ENCODE data around the gene BHLHE23.

Gene BHLHE23

GRCh38 chr20:63025534-63026331 lies 19.0 kb upstream of the BHLHE23 start:
- no peak for DNase-seq (ENCODE audit: low read depth)

DNA sequence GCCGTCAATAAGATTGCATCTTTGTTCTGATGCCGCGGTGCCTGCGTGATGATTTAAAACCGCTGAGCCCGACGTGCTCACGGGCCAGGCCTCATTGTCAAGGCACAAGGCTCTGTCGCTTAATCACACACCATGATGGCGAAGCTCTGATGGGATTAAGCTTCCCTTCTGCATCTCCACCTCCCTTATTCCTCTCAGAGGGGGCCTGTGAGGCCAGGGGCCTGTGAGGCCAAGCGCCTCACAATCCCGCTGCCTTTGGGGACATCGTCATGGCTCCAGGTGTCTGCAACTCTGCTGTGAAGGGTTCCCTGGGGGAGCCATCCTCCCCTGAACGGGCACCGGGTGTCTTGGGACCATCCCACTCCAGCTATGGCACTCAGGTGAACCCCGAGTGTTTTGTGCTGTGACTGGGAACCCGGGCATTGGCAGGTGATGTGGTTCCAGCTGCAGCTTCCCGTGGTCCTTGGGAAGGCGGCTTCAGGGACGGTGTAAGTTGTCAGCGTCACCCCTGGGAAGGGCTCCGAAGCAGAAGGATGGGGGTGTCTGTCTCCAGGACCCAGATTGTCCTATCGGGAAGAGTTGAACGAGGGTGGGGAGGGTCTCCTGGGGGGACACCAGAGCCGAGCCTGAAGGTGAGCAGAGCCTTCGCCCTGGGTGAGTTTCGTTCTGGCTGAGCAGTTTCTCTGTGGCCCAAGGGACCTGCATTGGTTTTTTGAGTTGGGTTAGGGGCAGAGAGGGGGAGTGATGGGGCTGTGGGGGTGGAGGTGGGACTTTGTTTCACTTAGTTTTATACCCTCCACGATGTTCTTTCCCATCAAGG lies 18.0 kb upstream of the BHLHE23 start:
- no peak for DNase-seq (ENCODE audit: low read depth)

DNA sequence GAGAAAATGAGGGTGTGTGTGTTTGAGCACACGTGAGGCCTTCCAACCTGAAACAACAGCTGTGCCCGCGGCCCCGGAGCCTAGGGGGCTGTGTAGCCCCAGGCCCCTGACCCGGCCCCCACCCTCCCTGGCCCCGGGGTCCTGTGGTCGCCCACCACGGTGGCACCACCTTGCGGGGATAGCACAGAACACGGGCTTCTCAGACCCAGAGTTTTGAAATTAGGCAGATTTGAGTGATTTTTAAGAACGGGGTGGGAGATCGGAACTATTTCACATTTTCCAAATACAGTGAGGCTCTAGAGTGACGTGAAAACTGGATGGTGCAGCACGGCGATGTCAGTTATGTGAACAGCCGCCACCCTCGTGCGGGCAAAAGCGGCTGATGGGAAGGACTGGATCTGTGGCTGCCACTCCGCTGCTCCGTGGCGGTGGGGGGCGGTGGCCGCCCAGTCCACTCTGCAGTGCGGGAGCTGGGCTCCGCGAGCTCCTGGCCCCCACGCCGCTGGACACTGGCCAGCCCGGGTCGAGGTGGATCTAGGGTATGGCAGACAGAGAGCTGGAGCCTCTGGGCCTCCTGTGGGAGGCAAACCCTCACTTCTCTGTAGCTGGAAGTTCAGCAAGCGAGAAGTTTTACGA lies 17.3 kb upstream of the BHLHE23 start:
- no peak for DNase-seq (ENCODE audit: low read depth)

DNA sequence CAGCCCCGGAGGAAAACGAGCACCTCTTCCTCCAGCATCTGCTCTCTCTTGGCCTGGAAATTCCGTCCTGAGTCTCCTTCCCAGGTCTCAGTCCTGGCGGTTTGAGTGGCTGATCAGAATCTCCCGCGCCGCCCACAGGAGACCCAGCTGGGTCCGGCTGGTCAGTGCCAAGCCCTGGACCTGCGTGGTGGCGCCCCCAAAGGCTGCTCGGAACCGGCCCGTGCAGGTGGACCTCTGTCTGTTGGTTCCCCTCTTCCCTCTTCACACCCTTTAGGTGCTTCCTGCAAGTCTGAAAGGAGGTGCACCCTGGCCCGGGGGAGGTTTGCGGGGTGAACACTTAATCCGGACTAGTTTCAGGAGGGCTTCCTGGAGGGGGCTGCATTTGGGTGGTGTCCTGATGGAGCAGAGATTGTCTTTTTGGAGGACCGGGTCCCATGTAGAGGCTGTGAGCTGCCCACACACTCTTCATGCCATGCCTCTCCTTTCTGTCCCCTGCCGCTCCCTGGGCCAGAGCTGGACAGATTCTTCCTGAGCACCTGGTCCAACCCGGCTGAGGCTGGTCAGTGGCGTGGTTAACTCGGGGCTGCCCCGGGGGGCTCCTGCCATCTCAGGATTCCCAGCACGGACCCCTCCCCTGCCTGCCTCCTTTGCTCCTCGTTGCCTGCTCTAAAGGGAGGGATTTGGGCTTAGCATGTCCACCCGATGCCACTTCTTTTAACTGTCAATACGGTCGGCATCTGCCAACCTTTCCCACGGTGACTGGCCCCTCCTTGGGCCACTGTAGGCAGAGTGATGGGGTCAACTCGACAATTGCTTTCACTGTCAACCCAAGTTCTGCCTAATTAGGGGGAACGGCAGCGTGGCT lies 16.5 kb upstream of the BHLHE23 start:
- no peak for DNase-seq (ENCODE audit: low read depth)

DNA sequence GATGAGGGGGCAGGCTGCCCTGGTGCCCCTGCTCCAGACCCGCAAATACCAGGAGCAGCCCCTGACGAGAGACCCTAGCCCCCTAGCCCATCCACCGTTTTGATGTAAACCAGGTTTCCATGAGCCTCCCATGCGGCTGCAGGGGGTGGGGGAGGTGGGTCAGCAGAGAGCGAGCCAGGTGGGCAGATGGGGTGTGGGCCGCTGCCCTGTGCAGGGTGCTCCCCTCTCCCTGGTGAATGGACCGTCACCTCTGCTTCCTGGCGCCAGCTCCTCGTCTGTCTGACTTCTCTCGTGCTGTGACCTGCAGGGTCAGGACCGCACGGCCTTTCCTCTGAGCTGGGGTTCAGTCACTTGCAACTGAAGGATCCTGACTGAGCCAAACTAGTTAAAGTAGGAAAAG lies 15.7 kb upstream of the BHLHE23 start:
- DNase-seq (ENCODE audit: low read depth) = no peak

DNA sequence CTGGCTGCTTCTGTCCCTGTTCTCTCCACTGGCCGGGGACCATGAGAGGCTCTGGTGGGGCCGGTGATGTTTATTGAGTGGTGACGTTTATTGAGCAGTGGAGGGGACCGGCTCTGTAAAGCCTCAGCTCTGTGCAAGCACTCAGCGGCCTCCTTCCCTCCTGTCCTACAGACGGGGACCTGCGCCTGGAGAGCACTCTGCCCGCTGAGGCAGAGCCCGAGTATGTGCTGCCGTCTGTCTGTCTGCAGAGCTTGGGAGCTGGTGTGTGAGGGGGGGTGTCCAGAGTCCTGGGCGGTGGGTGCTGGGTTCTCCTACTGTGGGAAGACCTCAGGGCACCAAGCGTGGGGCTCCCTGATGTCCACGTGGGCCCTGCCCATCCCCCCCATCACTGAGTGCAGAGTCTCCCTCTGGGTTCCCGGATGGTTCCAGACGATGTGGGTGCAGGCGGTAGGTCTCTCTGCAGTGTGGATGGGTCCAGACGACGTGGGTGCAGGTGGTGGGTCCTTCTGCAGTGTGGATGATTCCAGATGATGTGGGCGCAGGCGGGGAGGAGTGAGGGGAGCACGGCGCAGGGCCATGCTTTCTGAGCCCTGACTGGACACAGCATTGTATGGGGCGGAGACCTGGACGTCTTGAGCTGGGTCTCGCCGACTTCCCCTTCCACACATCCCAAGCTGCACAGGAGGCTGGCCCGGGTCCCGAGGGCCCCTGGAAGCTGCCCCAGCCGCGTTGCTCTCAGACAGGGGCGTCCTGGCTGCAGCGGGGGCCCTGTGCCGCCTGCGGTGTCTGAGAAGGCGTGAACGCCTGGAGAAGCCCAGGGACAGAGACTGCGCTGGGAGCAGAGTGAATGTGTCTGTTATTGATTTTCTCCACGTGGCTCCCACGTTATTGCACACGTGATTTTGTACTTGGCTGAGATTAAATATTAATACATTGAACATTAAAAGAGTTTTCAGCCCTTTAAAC lies 14.9 kb upstream of the BHLHE23 start:
- DNase-seq (ENCODE audit: low read depth) = no peak

- no peak for DNase-seq (ENCODE audit: low read depth)
These were observed 13.9 kb upstream of the BHLHE23 start for GRCh38 chr20:63020681-63021080.

GRCh38 chr20:63017826-63018411 lies 11.2 kb upstream of the BHLHE23 start:
- no peak for DNase-seq (ENCODE audit: low read depth)

GRCh38 chr20:63017076-63017825 lies 10.5 kb upstream of the BHLHE23 start:
- DNase-seq (ENCODE audit: low read depth) = no peak

- DNase-seq (ENCODE audit: low read depth) = no peak
These were observed 9.8 kb upstream of the BHLHE23 start for GRCh38 chr20:63016514-63017075.

DNA sequence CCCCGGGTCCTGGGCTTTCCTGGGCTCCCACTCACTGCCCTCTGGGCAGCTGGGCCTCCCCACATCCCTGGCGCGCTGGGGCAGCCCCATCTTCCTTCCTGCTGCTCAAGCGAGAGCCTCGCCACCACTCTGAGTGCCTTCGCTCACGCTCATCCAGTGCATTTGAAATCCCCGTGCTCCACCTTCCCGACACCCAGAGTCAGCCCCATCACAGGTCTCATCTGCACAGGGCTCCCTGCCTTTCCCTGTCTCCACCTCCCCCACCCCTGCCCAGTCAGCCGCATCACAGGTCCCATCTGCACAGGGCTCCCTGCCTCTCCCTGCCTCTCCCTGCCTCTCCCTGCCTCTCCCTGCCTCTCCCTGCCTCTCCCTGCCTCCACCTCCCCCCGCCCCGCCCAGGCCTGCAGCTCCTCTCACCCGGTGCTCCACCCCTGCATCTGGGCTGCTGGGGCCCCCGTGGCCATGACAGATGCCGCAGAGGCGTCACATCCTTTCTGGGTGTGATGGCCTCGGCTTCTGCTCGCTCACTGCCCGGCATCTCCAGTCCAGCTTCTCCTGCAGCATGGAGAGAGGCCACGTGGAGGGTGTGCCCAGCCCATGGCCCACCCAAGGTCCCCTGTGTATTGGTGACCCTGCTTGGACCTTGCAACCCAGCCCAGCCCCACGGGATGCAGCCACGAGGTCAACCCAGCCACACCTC lies 9.0 kb upstream of the BHLHE23 start:
- no peak for DNase-seq (ENCODE audit: low read depth)

DNA sequence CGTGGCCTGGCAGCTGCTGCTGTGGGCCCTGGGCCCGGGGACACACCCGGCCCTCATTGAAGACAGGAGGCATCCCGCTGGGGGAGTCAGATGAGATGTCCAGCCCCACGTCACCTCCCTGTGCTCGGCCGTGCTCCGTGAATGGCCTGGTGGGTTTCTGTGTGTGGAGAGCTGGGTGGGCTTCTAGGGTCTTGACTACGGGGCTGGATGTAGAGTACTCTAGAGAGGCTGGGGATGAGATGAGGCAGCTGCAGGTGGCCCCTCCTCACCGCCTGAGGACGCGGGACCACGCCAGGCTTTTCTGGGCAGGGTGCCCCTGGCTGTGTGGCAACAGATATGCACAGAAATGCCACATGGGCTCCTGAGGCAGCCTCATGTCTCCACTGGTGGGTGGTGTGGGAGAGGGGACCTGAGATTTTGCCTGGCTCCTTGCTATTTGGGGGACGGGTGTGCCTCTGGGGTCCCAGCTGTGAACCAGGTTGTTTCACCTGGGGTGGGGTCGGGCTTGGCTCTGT lies 8.4 kb upstream of the BHLHE23 start:
- DNase-seq (ENCODE audit: low read depth) = no peak

GRCh38 chr20:63014710-63015109 lies 7.9 kb upstream of the BHLHE23 start:
- no peak for DNase-seq (ENCODE audit: low read depth)

DNA sequence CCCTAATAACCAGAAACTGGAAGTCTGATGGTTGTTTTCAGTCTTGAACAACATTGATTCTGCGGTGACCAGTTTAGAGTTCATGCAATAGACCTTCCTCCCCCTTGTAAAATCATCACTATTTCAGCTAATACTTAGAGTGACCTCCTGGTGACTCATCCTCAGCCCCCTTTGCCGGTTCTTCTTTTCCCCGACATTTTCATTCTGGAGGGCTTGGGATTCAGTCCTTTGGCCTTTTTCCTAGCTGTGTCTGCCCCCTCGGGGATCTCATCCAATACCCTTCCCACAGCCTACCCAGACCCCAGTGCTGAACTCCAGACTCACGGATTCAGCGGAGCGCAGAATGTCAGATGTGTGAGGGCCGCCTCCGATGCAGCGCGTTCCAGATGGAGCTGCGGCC lies 7.5 kb upstream of the BHLHE23 start:
- no peak for DNase-seq (ENCODE audit: low read depth)

DNA sequence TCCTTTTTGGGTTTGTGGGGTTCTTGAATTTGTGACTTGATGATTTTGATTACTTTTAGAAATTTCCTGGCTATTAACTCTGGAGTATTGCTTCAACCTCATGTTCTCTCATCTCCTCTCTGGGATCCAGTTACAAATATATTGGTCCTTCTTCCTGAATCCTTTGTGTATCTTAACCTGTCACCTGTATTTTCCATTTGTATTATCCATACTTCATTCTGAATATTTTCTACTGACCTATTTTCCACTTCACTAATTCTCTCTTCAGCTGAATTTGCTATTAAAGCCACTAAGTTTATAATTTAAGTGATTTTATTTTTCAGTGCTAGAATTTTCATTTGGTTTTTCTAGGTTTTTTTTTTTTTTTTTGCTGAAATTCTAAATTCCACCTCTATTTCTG lies 6.4 kb upstream of the BHLHE23 start:
- no peak for DNase-seq (ENCODE audit: low read depth)

DNA sequence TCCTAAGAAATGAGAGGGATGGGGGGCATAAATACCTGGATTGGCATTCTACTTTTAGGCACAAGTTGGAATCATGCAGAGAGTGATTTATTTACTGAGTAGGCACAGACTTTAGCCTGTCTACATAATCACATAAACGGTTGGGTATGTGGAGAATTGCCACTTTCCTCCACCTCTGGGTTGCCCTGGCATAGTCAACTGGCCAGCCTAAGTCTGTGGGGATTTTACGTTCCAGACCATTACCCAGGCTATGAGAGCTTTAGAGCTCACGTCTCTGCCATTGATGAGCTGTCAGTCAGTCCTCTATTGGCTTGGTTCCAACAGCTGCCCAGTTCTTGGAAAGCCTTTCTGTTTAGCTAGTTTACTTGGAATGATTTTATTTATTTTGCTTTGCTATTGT lies 5.0 kb upstream of the BHLHE23 start:
- no peak for DNase-seq (ENCODE audit: low read depth)

DNA sequence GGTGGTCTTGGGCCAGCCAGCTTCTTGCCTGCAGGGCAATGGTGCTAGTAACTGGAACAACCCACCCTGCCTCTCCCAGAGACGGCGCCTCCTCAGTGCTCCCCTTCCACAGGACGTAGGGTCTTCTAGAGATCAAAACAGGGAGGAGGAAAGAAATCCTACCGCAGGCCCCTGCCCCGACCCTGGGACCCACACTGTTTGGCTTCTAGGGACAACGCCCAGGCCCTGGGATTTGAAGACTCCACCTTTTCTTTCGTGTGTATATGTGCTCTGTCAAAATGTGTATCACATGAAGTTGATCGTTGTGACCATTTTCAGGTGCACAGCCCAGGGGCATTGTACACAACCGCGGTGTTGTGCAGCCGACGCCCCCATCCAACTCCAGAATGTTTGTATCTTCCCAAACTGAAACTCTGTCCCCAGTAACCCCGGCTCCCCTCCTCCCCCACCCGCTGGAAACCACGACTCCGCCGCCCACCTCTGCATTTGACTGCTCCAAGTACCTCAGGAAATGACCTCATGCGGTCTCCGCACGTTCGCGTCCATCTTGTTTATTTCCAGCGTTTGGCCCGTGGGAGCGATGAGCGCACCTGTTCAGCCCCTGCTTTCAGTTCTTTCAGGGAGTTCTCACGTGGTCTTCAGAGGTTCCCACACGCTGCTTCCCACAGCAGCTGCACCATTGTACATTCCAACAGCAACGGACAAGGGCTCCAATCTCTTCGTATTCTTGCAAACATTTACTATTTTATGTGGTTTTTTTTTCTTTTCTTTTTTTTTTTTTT lies 3.4 kb upstream of the BHLHE23 start:
- peak; percentile 44 for DNase-seq (ENCODE audit: low read depth)

Data from activated T-helper 1 cell treated with Interleukin-2 at 50 U/mL for 16 hours (primary cell).